WTC11 (cell line): ENCODE measurements around the gene FMN2. TPM values are rescaled to one million over a fixed set of nuclear protein-coding genes. Genes with fewer than 3 reads are reported as not detected.

Source experiments
- ATAC-seq: fragments of 200-7000 bp; cut with Tn5 transposase; 2 replicates; pipeline ENCODE4 v1.10.0; 2021; ENCODE audit warnings: mild to moderate bottlenecking, moderate library complexity
- CTCF ChIA-PET: fragments of 300-600 bp; sonication (Branson Sonifier 250); formaldehyde crosslinking; loops from one replicate; lab custom pipeline; 2021; ENCODE audit warnings: antibody characterized with exemption; lab: Charles Lee
- POLR2A ChIA-PET: fragments of 350-600 bp; sonication (Branson Sonifier 250); formaldehyde crosslinking; loops from one replicate; lab custom pipeline; 2021; ENCODE audit warnings: antibody characterized with exemption; lab: Charles Lee
- DNase-seq: peaks from one replicate; pipeline ENCODE4 v3.0.0; 2021; ENCODE audit warnings: low spot score
- H3K27ac Mint-ChIP-seq: 2 replicates; pipeline ENCODE4 v1.8.0; 2021; ENCODE audit warnings: mixed read lengths
- H3K27me3 Mint-ChIP-seq: 2 replicates; pipeline ENCODE4 v1.8.0; 2021; ENCODE audit warnings: low read depth, mild to moderate bottlenecking, moderate library complexity, mixed read lengths
- H3K36me3 Mint-ChIP-seq: 2 replicates; pipeline ENCODE4 v1.8.0; 2021; ENCODE audit warnings: mixed read lengths
- H3K4me1 Mint-ChIP-seq: 2 replicates; pipeline ENCODE4 v1.8.0; 2022; ENCODE audit warnings: mixed read lengths
- H3K4me3 Mint-ChIP-seq: 2 replicates; pipeline ENCODE4 v1.8.0; 2021; ENCODE audit warnings: mild to moderate bottlenecking, moderate library complexity, mixed read lengths
- H3K9me3 Mint-ChIP-seq: 2 replicates; pipeline ENCODE4 v1.8.0; 2021; ENCODE audit warnings: mixed read lengths
- CREB1 ChIP-seq: sonication (generic); formaldehyde crosslinking; IDR thresholded peaks from 2 replicates; pipeline ENCODE4 v1.8.0; 2023; ENCODE audit warnings: mild to moderate bottlenecking, missing genetic modification reagents
- ETV6 ChIP-seq: sonication (generic); formaldehyde crosslinking; IDR thresholded peaks from 2 replicates; pipeline ENCODE4 v1.8.1; 2022; ENCODE audit warnings: mild to moderate bottlenecking, missing genetic modification reagents
- GTF2I ChIP-seq: fragments of 250-450 bp; sonication (Bioruptor Pico); conservative IDR thresholded peaks from 2 replicates; pipeline ENCODE4 v1.4.0; 2021; ENCODE audit warnings: mild to moderate bottlenecking
- NFATC4 ChIP-seq: fragments of 250-450 bp; sonication (Bioruptor Pico); IDR thresholded peaks from 2 replicates; pipeline ENCODE4 v1.9.0; 2021; ENCODE audit warnings: mild to moderate bottlenecking
- SMAD3 ChIP-seq: sonication (generic); formaldehyde crosslinking; IDR thresholded peaks from 2 replicates; pipeline ENCODE4 v1.8.0; 2022; ENCODE audit warnings: missing genetic modification reagents, mild to moderate bottlenecking, borderline replicate concordance
- ZNF317 ChIP-seq: sonication (generic); formaldehyde crosslinking; IDR thresholded peaks from 2 replicates; pipeline ENCODE4 v1.8.1; 2023; ENCODE audit warnings: low read depth, mild to moderate bottlenecking, moderate library complexity, missing genetic modification reagents, borderline replicate concordance
- total RNA-seq: library from RNA; stranded (reverse); gene quantifications from 3 replicates; pipeline ENCODE4 v1.2.3, GENCODE V29; 2021
- TF ChIP-seq, protein P1 (sequence below): sonication (generic); formaldehyde crosslinking; IDR thresholded peaks from 2 replicates; pipeline ENCODE4 v1.8.0; 2022; ENCODE audit warnings: mild to moderate bottlenecking, missing genetic modification reagents
- TF ChIP-seq, protein P2 (sequence below): fragments of 250-450 bp; sonication (Bioruptor Pico); IDR thresholded peaks from 2 replicates; pipeline ENCODE4 v1.9.0; 2021; ENCODE audit warnings: mild to moderate bottlenecking
- TF ChIP-seq, protein P3 (sequence below): sonication (generic); formaldehyde crosslinking; IDR thresholded peaks from 2 replicates; pipeline ENCODE4 v1.8.0; 2022; ENCODE audit warnings: mild to moderate bottlenecking, missing genetic modification reagents
- TF ChIP-seq, protein P4 (sequence below): sonication (generic); formaldehyde crosslinking; IDR thresholded peaks from 2 replicates; pipeline ENCODE4 v1.8.0; 2022; ENCODE audit warnings: missing genetic modification reagents

Gene FMN2
- total RNA-seq, 1 experiment from 2014 or later, result 1.8 TPM

DNA sequence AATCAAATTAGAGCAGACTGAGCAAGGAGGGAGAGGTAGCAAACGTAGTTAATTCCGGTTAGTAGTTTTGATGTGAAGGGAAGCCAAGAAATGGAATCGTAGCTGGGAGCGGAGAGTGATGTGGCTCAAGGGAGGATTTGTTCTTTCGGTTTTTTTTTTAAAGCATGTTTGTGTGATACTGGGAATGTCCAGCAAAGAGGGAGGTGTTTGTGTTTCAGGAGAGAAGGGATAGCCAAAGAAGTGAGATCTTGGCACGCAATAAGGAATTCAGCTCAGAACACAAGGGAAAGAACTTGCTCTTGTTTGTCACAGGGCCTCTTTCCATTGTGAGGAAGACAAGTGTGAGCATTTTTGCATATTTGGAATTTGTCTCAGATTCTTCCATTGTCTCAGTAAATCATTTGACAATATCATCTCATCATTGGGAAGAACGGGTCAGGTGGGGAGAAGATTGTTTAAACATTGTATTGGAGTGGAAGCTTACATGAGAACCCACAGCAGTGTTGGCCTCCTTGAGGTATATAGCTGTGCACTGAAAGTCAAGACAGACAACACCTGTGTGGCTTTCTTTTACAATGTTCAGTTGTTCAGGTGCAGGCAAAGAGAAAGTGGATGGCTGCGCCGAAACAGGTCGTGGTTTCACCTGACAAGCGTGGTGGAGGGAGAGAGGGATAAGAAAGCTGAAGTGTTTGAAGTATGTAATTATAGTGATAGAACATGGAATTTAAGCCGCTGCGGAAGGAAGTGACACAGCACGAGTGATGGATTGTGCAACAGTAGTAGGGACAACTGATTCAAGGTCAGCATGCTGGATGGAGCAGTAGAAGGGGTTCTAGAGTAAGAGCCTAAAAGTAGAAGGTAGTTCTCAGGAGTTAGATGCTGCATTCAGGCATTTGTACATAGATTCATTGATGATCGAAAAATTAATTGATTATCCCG, 25.4 kb downstream of the FMN2 start:
- Mint-ChIP-seq H3K4me1 (peaks cover 7% of the 10 kb centered on the region), H3K36me3 (no peaks in the 10 kb centered on the region), H3K27ac (no peak overlapping the region), H3K9me3 (peaks cover 4% of the 10 kb centered on the region; the same call in 1 of the 2 replicates), H3K4me3 (no peak overlapping the region), H3K27me3 (no peaks in the 10 kb centered on the region)
- DNase-seq (no peak), ATAC-seq (no peak)
- ChIA-PET POLR2A (interaction anchor here (0.8 kb wide), 1 partner anchor 24 kb away, joined by 3 read pairs; no protein-coding TSS in a partner anchor), CTCF (interaction anchor here (0.7 kb wide), 1 partner anchor 30 kb away, joined by 3 read pairs; no protein-coding TSS in a partner anchor)
- TF ChIP-seq, protein P1, sequence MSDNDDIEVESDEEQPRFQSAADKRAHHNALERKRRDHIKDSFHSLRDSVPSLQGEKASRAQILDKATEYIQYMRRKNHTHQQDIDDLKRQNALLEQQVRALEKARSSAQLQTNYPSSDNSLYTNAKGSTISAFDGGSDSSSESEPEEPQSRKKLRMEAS (CRISPR knock-in tag), result no peak
- TF ChIP-seq GTF2I (CRISPR knock-in tag) (no peak), ETV6 (CRISPR knock-in tag) (no peak), SMAD3 (CRISPR knock-in tag) (no peak), CREB1 (CRISPR knock-in tag) (no peak)
- TF ChIP-seq, protein P2, sequence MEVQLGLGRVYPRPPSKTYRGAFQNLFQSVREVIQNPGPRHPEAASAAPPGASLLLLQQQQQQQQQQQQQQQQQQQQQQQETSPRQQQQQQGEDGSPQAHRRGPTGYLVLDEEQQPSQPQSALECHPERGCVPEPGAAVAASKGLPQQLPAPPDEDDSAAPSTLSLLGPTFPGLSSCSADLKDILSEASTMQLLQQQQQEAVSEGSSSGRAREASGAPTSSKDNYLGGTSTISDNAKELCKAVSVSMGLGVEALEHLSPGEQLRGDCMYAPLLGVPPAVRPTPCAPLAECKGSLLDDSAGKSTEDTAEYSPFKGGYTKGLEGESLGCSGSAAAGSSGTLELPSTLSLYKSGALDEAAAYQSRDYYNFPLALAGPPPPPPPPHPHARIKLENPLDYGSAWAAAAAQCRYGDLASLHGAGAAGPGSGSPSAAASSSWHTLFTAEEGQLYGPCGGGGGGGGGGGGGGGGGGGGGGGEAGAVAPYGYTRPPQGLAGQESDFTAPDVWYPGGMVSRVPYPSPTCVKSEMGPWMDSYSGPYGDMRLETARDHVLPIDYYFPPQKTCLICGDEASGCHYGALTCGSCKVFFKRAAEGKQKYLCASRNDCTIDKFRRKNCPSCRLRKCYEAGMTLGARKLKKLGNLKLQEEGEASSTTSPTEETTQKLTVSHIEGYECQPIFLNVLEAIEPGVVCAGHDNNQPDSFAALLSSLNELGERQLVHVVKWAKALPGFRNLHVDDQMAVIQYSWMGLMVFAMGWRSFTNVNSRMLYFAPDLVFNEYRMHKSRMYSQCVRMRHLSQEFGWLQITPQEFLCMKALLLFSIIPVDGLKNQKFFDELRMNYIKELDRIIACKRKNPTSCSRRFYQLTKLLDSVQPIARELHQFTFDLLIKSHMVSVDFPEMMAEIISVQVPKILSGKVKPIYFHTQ, result no peak

DNA sequence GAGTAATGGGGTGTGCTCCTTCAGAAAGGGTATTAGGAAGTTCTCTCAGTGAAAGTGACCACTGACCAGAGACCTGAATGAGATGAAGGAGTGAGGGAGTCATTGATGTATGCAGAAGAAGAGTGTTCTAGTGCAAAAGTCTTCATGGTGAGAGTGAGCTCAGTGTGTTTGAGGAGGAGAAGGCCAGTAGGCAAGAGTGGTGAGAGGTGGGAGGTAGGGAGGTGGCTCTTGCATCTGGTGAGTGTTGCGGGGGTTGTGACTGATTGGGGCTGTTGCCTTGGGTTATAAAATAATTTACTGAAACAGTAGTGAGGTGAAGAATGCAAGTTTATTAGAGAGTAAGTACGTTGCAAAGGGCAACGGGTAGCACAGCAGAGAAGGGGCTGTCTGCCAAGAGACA, 26.2 kb downstream of the FMN2 start:
- TF ChIP-seq NFATC4 (CRISPR knock-in tag), result no peak
- TF ChIP-seq, protein P3, sequence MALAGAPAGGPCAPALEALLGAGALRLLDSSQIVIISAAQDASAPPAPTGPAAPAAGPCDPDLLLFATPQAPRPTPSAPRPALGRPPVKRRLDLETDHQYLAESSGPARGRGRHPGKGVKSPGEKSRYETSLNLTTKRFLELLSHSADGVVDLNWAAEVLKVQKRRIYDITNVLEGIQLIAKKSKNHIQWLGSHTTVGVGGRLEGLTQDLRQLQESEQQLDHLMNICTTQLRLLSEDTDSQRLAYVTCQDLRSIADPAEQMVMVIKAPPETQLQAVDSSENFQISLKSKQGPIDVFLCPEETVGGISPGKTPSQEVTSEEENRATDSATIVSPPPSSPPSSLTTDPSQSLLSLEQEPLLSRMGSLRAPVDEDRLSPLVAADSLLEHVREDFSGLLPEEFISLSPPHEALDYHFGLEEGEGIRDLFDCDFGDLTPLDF (CRISPR knock-in tag), result no peak
- TF ChIP-seq, protein P4, sequence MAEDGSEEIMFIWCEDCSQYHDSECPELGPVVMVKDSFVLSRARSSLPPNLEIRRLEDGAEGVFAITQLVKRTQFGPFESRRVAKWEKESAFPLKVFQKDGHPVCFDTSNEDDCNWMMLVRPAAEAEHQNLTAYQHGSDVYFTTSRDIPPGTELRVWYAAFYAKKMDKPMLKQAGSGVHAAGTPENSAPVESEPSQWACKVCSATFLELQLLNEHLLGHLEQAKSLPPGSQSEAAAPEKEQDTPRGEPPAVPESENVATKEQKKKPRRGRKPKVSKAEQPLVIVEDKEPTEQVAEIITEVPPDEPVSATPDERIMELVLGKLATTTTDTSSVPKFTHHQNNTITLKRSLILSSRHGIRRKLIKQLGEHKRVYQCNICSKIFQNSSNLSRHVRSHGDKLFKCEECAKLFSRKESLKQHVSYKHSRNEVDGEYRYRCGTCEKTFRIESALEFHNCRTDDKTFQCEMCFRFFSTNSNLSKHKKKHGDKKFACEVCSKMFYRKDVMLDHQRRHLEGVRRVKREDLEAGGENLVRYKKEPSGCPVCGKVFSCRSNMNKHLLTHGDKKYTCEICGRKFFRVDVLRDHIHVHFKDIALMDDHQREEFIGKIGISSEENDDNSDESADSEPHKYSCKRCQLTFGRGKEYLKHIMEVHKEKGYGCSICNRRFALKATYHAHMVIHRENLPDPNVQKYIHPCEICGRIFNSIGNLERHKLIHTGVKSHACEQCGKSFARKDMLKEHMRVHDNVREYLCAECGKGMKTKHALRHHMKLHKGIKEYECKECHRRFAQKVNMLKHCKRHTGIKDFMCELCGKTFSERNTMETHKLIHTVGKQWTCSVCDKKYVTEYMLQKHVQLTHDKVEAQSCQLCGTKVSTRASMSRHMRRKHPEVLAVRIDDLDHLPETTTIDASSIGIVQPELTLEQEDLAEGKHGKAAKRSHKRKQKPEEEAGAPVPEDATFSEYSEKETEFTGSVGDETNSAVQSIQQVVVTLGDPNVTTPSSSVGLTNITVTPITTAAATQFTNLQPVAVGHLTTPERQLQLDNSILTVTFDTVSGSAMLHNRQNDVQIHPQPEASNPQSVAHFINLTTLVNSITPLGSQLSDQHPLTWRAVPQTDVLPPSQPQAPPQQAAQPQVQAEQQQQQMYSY, result no peak
- no peak for TF ChIP-seq ZNF317 (CRISPR knock-in tag)
- TF ChIP-seq, all 79 proteins: peak for 0
- H3K27ac Mint-ChIP-seq, result no peak overlapping the region
- ChIA-PET POLR2A (no interaction called here), CTCF (no interaction called here)
- H3K36me3 Mint-ChIP-seq, result no peaks in the 10 kb centered on the region
- H3K4me1 Mint-ChIP-seq, result peaks cover 7% of the 10 kb centered on the region
- no peaks in the 10 kb centered on the region for H3K27me3 Mint-ChIP-seq
- H3K4me3 Mint-ChIP-seq, result no peak overlapping the region
- H3K9me3 Mint-ChIP-seq, result peaks cover 4% of the 10 kb centered on the region; the same call in 1 of the 2 replicates
- DNase-seq, result no peak
- no peak for ATAC-seq
